ENCODE results near the gene RHOA. TPM values are rescaled to one million over a fixed set of nuclear protein-coding genes. Genes with fewer than 3 reads are reported as not detected.
A peak's percentile ranks its signal among the peaks of the same experiment; 100 is the strongest.
"Not testable (repeated sequence)": the region's sequence is repeated elsewhere in the genome, so short reads cannot be mapped to it uniquely, and the experiment has no call there.

Gene RHOA
- total and polyA plus RNA-seq, 8 donors: 107 to 461 (median 357) TPM

DNA sequence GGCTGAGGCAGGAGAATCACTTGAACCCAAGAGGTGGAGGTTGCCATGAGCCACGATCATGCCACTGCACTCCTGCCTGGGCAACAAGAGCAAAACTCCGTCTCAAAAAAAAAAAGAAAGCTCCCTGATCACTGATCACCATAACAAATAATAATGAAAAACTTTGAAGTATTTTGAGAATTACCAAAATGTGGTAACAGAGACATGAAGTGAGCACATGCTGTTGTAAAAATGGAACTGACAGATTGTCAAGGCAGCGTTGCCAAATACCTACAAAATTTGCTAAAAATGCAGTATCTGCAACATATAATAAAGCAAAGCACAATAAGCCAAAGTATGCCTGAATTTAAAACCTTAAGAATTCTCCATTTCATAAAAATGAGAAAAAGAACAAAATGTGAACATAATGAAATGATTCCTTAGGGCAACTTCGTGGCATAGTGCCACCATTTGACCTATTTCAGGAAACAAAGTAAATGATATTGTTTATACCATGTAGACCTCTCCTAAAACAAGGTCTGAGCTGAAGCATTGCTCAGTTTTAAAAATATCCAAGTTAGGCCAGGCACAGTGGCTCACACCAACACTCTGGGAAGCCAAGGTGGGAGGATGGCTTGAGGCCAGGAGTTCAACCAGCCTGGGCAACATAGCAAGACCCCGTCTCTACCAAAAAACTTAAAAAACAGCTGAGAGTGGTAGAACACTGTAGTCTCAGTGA lies 77.7 kb downstream of the RHOA start:
- no peaks in the 10 kb centered on the region for H3K27me3 ChIP-seq
- no peak for TF ChIP-seq EP300 (IDR thresholded peaks at IDR 0.05)
- TF ChIP-seq POLR2A (IDR thresholded peaks at IDR 0.05): no peak
- TF ChIP-seq POLR2AphosphoS5 (IDR thresholded peaks at IDR 0.05): no peak
- TF ChIP-seq, protein P1, sequence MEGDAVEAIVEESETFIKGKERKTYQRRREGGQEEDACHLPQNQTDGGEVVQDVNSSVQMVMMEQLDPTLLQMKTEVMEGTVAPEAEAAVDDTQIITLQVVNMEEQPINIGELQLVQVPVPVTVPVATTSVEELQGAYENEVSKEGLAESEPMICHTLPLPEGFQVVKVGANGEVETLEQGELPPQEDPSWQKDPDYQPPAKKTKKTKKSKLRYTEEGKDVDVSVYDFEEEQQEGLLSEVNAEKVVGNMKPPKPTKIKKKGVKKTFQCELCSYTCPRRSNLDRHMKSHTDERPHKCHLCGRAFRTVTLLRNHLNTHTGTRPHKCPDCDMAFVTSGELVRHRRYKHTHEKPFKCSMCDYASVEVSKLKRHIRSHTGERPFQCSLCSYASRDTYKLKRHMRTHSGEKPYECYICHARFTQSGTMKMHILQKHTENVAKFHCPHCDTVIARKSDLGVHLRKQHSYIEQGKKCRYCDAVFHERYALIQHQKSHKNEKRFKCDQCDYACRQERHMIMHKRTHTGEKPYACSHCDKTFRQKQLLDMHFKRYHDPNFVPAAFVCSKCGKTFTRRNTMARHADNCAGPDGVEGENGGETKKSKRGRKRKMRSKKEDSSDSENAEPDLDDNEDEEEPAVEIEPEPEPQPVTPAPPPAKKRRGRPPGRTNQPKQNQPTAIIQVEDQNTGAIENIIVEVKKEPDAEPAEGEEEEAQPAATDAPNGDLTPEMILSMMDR (IDR thresholded peaks at IDR 0.05): no peak
- no peaks in the 10 kb centered on the region for H3K9me3 ChIP-seq
- peak overlapping the region in 1 of 5 donors; percentile 32 for H3K27ac ChIP-seq
- intact Hi-C loops (cut with DNase I; ENCODE audit: low total_unique reads): no loop called here
- H3K4me1 ChIP-seq: peaks cover 6 to 49% (median 28%) of the 10 kb centered on the region in 4 donors
- no peak for DNase-seq
- H3K36me3 ChIP-seq: peaks cover 45 to 86% (median 82%) of the 10 kb centered on the region in 4 donors
- H3K4me3 ChIP-seq: no peak overlapping the region
- WGBS, 5 donors: 72 to 92% (median 90%) methylated on average over 5 of the region's 5 CpGs

DNA sequence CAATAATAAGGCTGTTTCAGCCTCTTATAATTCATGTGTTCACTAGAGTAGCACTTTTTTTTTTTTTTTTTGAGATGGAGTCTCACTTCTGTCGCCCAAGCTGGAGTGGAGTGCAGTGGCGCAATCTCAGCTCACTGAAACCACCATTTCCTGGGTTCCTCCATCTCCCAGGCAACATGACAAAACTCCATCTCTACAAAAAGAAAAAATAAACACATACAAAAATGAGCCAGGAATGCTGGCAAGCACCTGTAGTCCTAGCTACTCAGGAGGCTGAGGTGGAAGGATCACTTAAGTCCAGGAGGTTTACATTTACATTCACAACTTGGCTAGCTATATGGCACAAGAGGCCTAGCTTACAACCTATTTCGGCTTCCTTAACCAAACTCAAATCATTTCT lies 78.7 kb downstream of the RHOA start:
- H3K36me3 ChIP-seq: peaks cover 49 to 96% (median 92%) of the 10 kb centered on the region in 4 donors
- H3K9me3 ChIP-seq: no peaks in the 10 kb centered on the region
- intact Hi-C loops (cut with DNase I; ENCODE audit: low total_unique reads): no loop called here
- H3K4me1 ChIP-seq: peaks cover 0 to 39% (median 18%) of the 10 kb centered on the region in 4 donors
- WGBS, 5 donors: 76 to 84% (median 77%) methylated on average over 3 of the region's 3 CpGs
- no peak for TF ChIP-seq POLR2AphosphoS5 (IDR thresholded peaks at IDR 0.05)
- TF ChIP-seq, protein P1 (IDR thresholded peaks at IDR 0.05): no peak
- TF ChIP-seq EP300 (IDR thresholded peaks at IDR 0.05): no peak
- TF ChIP-seq POLR2A (IDR thresholded peaks at IDR 0.05): no peak
- H3K27ac ChIP-seq: peak overlapping the region in 1 of 5 donors; percentile 49
- DNase-seq: no peak
- no peak overlapping the region for H3K4me3 ChIP-seq
- no peaks in the 10 kb centered on the region for H3K27me3 ChIP-seq

DNA sequence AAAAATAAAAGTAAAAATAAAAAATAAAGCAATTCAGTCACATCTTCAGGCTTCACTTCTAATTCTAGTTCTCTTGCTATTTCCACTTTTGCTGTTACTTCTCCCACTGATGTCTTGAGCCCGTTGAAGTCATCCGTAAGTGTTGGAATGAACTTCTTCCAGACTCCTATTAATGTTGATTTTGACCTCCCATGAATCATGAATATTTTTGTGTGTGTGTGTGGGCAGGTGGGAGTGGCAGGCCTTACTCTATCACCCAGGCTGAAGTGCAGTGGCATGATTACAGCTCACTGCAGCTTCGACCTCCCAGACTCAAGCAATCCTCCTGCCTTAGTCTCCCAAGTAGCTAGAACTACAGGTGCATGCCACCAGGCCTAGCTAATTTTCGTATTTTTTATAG lies 82.6 kb downstream of the RHOA start:
- H3K4me3 ChIP-seq: no peak overlapping the region
- H3K4me1 ChIP-seq: peaks cover 0 to 17% (median 7%) of the 10 kb centered on the region in 4 donors
- no peak for TF ChIP-seq POLR2A (IDR thresholded peaks at IDR 0.05)
- no peak for TF ChIP-seq POLR2AphosphoS5 (IDR thresholded peaks at IDR 0.05)
- no peak for TF ChIP-seq EP300 (IDR thresholded peaks at IDR 0.05)
- TF ChIP-seq, protein P1 (IDR thresholded peaks at IDR 0.05): no peak
- H3K27me3 ChIP-seq: no peaks in the 10 kb centered on the region
- H3K36me3 ChIP-seq: peaks cover 73 to 100% (median 100%) of the 10 kb centered on the region in 4 donors
- H3K9me3 ChIP-seq: no peaks in the 10 kb centered on the region
- intact Hi-C loops (cut with DNase I; ENCODE audit: low total_unique reads): no loop called here
- DNase-seq: no peak
- no peak overlapping the region for H3K27ac ChIP-seq
- 87 to 93% (median 90%) methylated on average over 4 of the region's 4 CpGs for WGBS, 5 donors

DNA sequence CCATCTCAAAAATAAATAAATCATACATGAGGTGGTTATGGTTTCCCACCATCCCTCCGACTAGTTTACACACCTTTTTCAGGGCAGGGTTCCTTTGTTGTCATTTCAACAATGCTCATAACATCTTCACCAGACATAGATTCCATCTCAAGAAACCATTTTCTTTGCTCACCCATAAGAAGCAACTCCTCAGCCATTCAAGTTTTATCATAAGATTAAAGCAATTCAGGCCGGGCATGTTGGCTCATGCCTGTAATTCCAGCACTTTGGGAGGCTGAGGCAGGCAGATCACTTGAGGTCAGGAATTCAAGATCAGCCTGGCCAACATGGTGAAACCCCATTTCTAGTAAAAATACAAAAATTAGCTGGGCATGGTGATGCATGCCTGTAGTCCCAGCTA lies 83.4 kb downstream of the RHOA start:
- H3K36me3 ChIP-seq: peaks cover 75 to 100% (median 100%) of the 10 kb centered on the region in 4 donors
- 78 to 86% (median 84%) methylated on average over 2 of the region's 2 CpGs for WGBS, 5 donors
- H3K4me3 ChIP-seq; intact Hi-C loops (cut with DNase I; ENCODE audit: low total_unique reads); DNase-seq; H3K4me1 ChIP-seq; H3K27me3 ChIP-seq; H3K9me3 ChIP-seq; H3K27ac ChIP-seq: not testable (repeated sequence)

DNA sequence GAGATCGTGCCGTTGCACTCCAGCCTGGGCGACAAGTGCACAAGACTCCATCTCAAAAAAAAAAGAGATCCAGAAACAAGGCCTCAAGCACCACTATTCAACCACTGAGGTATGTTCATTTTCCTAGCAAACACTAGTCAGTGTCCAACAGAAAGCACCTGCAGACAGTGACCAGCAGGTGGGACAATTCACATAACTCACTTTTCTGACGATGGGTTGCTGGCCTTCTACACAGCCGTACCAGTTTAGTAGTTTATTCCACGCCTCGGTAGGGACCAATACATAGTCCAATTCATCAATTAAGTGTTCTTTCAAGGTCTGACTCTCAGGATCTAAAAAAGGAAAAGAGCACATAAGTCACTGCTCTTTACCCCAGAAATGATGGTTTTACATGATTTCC lies 84.3 kb downstream of the RHOA start:
- WGBS, 5 donors: 73 to 82% (median 78%) methylated on average over 7 of the region's 7 CpGs
- no peaks in the 10 kb centered on the region for H3K27me3 ChIP-seq
- no peak for DNase-seq
- H3K4me3 ChIP-seq: no peak overlapping the region
- no peak overlapping the region for H3K27ac ChIP-seq
- no peaks in the 10 kb centered on the region for H3K9me3 ChIP-seq
- H3K4me1 ChIP-seq: peaks cover 0 to 1% (median 0%) of the 10 kb centered on the region in 4 donors
- TF ChIP-seq POLR2AphosphoS5 (IDR thresholded peaks at IDR 0.05) (no peak), POLR2A (IDR thresholded peaks at IDR 0.05) (no peak), EP300 (IDR thresholded peaks at IDR 0.05) (no peak)
- TF ChIP-seq, protein P1 (IDR thresholded peaks at IDR 0.05): no peak
- intact Hi-C loops (cut with DNase I; ENCODE audit: low total_unique reads): no loop called here
- H3K36me3 ChIP-seq: peaks cover 83 to 100% (median 100%) of the 10 kb centered on the region in 4 donors
